HG03354 (cell line): ENCODE measurements around the gene BRME1.

Experiments
- ATAC-seq: cut with Tn5 transposase; IDR thresholded peaks from one replicate; pipeline ENCODE4 v1.9.1; 2021; ENCODE audit warnings: mild to moderate bottlenecking; ENCODE audit not compliant: unreplicated experiment, poor library complexity, severe bottlenecking

The BRME1 gene

DNA sequence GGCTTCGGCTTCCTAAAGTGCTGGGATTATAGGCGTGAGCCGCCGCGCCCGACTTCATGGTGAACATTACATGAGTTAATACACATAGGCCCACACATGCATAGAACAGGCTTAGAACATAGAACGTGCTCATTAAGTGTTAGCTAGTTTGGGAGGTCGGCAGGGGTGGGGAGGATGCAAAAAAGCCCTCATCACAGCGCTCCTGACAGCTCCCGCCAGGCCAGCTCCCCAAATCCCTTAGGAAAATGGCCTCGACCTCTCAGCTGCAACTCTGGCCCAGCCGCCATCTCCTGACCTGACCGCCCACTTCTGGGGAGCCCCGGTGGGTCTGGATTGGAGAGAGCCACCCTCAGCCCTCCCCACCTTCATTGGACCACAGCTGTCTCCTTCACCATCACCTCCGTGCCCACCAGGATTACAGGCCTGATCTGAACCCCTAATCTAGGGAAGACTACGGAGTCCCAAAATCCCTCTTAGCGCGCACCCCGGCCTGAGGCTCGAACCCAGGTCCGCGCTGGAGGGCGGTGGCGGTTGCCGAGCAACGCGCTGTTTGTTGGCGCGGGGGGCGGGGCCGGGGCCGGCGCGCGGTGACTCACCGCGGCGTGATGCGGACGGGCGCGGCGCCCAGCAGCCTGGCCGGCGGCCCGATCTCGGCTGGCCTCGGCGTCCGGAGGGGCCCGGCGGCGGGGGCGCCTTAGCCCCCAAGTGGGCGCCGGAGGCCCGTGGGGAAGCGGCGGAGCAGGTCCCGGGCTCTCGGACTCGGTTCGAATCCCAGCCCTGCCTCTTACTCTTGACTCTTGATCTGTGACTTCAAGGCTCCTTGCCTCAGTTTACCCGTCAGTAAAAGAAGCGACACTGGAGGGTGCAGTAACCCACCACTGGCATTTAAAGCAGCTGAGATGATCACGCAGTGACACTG, 55.7 kb downstream of the BRME1 start:
- ATAC-seq: no peak

- no peak for ATAC-seq
Measured at GRCh38 chr19:13848798-13849676, 56.9 kb downstream of the BRME1 start.

GRCh38 chr19:13848340-13848677, 57.6 kb downstream of the BRME1 start:
- no peak for ATAC-seq

GRCh38 chr19:13847407-13848339, 58.2 kb downstream of the BRME1 start:
- ATAC-seq: peak; percentile 20

GRCh38 chr19:13846557-13847406, 59.1 kb downstream of the BRME1 start:
- ATAC-seq: peak; percentile 63

- ATAC-seq: no peak
Measured at GRCh38 chr19:13844130-13844631, 61.7 kb downstream of the BRME1 start.

DNA sequence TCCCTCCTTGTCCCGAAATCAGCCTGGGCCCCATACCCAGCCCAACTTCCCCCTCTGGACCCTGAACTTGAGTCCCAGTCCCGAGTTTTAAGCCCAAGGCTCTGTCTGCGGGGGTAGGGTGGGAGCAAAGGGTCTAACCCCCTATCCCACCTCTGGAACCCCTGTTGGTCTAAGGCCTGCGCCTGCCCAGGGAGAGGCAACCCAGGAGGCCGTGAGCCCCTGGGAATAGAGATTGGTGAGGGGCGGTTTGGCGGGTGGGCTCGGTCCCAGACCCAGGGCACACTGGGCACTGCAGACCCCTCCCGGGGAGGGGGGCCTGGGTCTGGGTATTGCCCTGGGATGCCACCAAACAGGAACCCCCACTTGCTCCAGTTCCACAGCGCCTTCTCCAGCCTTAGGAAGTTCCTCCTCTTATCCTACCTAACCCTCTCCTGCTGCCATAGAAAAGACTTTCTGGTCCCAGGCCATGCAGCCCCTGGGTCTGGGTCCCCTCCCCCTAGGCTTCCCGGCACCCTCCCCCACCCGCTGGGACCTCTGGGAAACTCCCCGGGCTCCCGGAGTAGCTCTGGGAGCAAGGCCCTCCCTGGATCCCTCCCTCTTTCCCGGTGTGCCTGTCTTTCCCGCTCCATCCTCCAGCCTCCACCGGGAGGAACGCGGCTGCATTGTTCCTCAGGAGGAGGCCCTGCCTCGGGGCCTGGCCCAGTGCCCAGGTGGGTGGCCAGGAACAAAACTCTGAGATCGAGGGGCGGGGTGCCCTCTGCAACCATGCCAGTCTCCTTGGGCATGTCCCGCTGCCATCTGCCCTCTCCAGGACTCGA, 62.6 kb downstream of the BRME1 start:
- no peak for ATAC-seq

- no peak for ATAC-seq
Measured at GRCh38 chr19:13842291-13843103, 63.4 kb downstream of the BRME1 start.

DNA sequence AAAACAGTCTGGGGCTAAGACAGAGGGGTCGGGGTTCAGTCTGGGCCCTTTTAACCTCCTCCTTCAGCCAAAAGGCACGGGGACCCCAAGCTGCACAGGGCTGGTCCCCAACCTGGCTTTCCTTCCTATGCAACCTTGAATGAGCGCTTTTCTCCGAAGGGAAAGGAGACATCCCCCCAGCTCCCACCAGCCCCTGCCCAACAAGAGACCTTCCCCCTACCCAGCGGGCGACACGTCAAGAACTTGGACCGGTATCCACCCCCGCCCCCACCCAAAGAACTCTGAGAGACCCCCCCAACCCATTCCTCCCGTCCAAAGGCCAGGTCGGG, 64.0 kb downstream of the BRME1 start:
- no peak for ATAC-seq

GRCh38 chr19:13841086-13841961, 64.6 kb downstream of the BRME1 start:
- no peak for ATAC-seq

GRCh38 chr19:13840305-13841085, 65.4 kb downstream of the BRME1 start:
- ATAC-seq: no peak

DNA sequence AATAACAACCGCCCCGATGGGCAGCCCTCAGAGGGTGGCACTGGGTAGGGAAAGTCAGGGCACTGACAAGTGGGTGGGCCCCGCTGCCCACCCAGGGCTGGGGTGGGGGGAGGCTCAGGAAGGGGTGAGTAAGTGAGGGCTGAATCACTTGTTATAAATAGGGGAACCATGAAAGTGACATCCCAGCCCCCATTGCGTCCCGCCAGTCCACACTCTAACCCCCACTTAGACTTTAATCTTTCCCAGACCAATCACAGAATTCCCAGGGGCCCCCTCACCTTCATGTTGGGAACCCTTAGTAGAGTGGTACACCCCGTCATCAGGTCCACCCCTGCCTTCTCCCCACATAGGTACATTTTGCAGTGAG, 66.0 kb downstream of the BRME1 start:
- peak; percentile 4 for ATAC-seq

- ATAC-seq: peak; percentile 31
Measured at GRCh38 chr19:13839130-13839937, 66.6 kb downstream of the BRME1 start.

GRCh38 chr19:13838435-13839129, 67.3 kb downstream of the BRME1 start:
- ATAC-seq: no peak
